ENCODE results near the gene IGSF23.
A peak's percentile ranks its signal among the peaks of the same experiment; 100 is the strongest.

The IGSF23 gene

DNA sequence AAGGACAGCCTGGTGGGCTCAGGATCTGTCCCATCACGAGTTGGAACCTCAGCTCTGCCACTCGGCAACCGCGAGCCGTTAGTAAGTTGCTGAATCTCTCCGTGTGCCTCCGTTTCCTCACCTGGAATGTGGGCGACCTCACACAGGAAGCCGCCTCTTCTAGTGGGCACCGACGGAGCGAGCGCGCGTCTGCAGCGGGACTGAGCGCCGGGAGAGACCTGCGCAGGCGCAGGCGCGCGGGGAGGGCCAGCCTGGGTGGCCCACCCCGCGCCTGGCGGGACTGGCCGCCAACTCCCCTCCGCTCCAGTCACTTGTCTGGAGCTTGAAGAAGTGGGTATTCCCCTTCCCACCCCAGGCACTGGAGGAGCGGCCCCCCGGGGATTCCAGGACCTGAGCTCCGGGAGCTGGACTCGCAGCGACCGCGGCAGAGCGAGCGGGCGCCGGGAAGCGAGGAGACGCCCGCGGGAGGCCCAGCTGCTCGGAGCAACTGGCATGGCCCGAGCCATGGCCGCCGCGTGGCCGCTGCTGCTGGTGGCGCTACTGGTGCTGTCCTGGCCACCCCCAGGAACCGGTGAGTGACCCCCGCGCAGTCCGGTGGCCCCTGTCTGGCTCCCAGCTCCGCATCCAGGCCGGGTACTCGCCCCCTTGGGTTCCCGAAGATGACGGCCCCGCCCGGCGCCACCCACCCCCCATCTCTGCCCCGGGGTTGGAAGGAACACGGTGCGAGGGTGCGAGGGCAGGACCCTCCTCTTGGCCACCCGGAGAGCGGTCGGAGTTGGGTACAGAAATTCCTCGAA, 30.4 kb downstream of the IGSF23 start, which contains the start of gene PVR:
Gene PVR (plus strand): TSS at position 306 of the 797 bp plus-strand sequence. CDS start 187 bp downstream, at position 493.
- peak; percentile 56 for DNase-seq

DNA sequence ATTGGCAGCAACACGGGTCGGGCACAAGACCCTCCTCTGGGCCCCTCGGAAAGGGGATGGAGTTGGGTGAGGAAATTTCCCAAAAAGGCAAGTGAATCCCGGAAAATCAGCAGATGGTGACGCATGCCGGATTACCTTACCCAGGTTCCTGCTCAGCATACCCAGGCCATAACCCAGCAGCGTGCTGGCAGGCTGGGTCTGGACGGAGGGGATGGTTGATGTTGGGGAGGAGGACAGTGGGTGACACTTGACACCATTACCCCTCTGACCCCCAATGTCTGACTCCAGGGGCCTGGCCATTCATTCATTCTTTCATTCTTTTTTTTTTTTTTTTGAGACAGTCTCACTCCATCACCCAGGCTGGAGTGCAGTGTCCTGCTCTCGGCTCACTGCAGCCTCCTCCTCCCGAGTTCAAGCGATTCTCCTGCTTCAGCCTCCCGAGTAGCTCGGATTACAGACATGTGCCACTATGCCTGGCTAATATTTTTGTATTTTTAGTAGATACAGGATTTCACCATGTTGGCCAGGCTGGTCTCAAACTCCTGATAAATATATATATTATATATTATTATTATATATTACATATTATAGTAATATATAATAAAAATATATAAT, 31.1 kb downstream of the IGSF23 start:
- DNase-seq: peak; percentile 6

DNA sequence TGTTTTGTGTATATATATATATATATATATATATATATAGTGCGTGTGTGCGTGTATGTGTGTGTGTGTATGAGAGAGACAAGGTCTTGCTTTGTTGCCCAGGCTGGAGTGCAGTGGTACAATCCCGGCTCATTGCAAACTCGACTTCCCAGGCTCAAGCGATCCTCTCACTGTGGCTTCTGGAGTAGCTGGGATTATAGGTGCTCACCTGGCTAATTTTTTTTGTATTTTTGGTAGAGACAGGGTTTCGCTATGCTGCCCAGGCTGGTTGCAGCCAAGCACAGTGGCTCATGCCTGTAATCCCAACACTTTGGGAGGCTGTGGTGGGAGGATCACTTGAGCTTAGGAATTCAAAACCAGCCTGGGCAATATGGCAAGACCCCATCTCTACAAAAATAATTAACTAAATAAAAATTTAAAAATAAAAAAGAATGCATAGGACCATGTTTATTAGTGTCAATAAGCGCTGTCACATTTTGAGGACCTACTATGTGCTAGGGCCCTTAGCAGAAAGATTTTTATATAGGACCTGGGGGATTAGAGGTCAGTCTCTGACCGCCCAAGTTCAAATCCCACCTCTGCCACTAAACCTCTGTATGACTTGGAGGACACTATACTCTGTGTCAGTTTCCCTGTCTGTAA, 32.2 kb downstream of the IGSF23 start:
- DNase-seq: no peak

DNA sequence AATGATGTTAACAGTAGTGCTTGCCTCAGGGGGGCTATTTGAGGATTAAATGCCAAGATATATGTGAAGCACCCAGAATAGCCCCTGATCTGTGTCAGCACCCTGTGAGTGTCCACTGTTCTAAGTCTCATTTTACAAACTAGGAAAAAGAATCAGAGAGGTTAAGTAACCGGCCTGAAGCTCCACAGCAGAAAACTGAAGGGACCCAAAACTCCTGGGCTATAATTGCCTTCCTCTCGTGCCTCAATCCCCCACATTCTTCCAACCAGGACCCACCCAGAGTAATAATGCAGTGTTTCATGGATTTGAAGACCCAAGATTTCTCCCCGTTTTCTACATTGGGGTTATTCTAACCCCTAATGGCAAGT, 32.7 kb downstream of the IGSF23 start:
- no peak for DNase-seq

DNA sequence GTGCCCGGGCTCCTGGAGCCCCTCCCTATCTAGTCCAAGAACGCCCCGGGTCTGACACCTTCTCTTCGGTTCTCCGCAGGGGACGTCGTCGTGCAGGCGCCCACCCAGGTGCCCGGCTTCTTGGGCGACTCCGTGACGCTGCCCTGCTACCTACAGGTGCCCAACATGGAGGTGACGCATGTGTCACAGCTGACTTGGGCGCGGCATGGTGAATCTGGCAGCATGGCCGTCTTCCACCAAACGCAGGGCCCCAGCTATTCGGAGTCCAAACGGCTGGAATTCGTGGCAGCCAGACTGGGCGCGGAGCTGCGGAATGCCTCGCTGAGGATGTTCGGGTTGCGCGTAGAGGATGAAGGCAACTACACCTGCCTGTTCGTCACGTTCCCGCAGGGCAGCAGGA, 33.8 kb downstream of the IGSF23 start:
- no peak for DNase-seq

DNA sequence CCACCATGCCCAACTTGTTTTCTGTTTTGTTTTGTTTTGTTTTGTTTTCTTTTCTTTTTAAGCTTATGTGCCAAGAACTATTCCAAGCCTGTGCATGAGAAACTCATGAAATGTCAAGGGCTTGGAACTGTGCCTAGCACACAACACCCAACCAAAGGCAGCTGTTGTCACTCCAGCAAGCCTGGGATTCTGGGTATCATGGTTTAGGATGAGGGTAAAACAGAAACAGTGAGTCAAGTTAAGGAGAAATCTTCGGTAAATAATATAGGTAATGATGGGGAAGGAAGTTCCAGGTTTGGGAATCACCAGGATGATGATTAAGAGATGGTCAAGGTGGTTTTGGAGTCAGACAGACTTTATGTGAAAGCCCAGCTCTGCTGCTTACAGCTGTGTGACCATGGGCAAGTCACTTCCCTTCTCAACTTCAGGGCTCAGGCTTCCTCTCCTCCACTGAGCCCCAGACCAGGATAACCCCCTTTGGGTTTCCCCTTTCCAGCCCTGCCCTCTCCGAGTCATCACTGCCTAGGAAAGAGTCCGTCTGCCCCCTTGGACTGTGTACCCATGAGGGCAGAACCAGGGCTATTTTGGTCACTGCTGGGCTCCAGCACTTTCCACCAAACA, 35.4 kb downstream of the IGSF23 start:
- DNase-seq: no peak

DNA sequence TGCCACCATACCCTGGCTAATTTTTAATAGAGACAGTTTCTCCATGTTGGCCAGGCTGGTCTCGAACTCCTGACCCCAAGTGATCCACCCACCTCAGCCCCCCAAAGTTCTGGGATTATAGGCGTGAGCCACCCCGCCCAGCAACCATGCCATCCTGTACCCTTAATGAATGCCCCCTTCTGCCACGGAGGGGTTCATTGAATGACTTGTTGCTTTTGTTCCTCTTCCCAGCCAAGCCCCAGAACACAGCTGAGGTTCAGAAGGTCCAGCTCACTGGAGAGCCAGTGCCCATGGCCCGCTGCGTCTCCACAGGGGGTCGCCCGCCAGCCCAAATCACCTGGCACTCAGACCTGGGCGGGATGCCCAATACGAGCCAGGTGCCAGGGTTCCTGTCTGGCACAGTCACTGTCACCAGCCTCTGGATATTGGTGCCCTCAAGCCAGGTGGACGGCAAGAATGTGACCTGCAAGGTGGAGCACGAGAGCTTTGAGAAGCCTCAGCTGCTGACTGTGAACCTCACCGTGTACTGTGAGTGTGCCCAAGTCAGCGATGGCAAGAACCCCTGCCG, 36.3 kb downstream of the IGSF23 start:
- DNase-seq: no peak

DNA sequence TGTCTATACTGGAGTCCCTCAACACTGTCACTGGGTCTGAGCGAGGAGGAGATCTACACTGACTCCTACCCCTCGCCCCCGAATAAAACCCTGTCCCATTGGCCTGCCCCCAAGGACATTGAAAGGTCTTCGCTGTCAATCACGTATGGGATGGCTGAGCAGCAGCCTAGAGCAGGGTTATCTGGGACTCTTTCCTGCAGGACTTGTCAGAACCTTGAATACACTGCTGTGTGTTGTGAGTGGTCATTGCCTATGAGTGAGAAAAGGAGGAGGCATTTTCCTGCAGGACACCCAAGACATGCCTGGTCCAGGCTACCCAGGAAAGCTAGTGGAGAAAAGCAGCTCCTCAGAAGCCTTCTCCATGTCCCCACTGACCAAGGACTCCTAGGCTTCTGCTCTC, 40.0 kb downstream of the IGSF23 start:
- no peak for DNase-seq

DNA sequence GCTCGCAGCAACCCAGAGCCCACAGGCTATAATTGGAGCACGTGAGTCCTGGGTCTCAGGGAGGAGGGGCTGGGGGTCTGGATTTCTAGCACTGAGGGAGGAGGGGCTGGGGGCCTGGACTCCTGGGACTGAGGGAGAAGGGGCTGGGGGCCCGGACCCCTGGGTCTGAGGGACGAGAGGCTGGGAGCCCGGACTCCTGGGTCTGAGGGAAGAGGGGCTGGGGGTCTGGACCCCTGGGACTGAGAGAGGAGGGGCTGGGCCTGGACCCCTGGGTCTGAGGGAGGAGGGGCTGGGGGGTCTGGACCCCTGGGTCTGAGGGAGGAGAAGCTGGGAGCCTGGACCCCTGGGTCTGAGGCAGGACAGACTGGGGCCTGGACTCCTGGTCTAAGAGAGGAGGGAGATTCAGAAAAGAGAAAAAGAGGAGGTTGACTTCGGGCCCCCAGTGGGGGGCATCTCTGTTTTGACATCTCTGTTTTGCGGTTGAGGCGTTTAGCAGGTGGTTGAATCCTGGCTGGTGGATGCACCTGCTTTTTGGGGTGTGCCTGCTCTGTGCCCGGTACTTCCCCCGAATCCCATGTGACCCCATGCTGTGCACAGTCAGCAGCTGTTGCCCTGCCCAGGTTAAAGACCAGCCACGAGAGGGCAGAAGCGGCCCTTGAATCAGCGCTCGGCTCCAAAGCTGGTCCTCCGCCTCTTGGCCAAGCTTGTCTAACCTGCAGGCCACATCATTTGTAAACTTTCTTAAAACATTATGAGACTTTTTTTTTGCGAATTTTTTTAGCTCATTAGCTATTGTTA, 40.8 kb downstream of the IGSF23 start:
- DNase-seq: no peak

DNA sequence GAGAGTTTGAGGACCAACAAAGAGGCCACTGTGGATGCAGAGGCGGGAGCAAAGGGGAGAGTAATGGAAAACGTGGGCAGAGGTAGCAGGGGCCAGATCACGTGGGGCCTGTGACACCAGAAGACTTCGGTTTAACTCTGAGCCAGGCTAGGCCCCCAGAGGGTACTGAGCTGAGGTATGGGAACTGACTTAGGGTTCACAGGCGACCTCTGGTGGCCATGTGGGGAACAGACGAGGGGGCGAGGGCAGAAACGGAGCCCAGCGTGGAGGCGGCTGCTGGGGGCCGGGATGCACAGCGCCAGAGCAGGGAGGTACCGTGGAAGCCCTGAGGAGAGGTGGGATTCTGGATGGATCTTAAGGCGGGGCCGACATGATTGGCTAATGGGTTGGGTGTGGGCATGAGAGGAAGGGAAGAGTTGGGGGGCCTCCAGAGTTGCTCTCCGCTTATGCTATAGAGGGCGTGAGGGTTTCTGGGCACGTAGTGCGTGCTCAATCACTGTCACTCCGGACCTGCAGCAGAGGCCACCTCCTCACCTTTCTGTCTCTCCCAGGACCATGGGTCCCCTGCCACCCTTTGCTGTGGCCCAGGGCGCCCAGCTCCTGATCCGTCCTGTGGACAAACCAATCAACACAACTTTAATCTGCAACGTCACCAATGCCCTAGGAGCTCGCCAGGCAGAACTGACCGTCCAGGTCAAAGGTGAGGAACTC, 44.0 kb downstream of the IGSF23 start:
- DNase-seq: no peak

DNA sequence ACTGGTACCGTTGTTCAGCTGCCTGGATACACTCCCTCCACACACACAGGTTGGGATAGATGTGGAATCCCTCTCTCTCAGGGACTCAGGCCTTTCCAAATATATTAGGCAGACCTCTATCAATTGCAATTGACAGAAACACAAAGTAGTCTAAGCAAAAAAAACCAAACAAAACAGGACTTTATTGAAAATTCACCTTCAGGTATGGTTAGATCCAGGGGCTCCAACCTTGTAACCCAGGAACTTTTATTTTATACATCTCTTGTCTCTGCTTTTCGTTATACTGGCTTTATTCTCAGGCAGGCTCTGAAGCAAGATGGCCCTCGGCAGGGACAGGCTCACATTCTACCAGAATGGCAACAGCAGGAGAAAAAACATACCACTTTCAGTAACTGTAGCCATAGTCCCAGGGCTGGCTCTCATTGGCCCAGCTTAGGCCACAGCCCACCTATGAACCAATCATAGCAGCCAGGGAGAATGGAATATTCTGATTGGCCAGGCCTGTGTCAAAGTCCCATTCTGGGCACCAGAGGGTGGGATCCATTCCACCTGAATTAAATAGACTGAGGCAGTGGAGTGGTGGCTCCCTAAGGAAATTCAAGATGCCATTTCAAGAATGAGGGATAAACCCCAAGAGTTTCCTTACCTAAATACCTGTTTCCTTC, 44.8 kb downstream of the IGSF23 start:
- DNase-seq: no peak

DNA sequence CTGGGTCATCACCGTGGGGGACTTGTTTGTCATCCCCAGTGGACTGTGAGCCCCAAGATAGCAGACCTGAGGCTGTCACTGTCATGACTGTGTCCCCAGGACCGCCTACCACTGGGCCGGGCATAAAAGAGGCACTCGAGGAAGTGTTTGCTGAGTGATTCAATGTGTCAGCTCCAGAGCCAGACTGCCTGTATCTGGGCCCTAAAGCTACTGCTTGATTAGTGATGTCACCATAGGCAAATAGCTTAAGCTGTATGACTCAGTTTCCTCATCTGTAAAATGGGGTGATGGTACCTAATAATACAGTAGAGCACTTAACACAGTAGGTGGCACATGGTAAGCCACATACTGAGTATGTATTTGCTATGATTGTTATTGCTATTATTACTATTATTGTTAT, 46.7 kb downstream of the IGSF23 start:
- DNase-seq: no peak

DNA sequence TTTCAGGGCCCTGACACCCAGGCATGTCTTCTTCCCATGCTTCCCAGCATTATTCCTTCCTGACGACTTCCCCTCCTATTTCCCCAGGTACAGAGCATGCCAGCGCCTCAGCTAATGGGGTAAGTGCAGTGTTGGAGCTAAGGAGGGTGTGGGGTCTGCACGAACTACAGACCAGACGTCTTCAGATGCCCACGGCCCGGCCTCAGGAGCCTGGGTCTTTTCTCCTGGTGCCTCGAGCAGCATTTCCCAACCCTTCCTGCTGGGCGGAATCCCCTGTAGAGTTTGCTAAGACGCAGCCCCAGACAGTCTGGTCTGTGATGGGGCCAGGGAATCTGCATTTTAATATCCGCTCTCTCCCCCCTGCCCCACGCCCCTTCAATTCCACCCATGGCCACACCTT, 47.8 kb downstream of the IGSF23 start:
- DNase-seq: no peak

DNA sequence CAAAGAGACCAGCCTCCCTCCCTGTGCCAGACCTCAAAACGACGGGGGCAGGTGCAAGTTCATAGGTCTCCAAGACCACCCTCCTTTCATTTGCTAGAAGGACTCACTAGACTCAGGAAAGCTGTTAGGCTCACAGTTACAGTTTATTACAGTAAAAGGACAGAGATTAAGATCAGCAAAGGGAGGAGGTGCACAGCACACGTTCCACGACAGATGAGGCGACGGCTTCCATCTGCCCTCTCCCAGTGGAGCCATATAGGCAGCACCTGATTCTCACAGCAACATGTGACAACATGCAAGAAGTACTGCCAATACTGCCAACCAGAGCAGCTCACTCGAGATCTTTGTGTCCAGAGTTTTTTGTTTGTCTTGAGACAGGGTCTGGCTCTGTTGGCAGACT, 48.5 kb downstream of the IGSF23 start:
- DNase-seq: no peak

DNA sequence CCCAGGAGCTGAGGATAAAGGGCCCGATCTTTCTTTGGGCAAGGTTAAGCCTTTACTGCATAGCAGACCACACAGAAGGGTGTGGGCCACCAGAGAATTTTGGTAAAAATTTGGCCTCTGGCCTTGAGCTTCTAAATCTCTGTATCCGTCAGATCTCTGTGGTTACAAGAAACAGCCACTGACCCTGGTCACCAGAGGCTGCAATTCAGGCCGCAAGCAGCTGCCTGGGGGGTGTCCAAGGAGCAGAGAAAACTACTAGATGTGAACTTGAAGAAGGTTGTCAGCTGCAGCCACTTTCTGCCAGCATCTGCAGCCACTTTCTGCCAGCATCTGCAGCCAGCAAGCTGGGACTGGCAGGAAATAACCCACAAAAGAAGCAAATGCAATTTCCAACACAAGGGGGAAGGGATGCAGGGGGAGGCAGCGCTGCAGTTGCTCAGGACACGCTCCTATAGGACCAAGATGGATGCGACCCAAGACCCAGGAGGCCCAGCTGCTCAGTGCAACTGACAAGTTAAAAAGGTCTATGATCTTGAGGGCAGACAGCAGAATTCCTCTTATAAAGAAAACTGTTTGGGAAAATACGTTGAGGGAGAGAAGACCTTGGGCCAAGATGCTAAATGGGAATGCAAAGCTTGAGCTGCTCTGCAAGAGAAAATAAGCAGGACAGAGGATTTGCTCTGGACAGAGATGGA, 49.5 kb downstream of the IGSF23 start:
- no peak for DNase-seq

DNA sequence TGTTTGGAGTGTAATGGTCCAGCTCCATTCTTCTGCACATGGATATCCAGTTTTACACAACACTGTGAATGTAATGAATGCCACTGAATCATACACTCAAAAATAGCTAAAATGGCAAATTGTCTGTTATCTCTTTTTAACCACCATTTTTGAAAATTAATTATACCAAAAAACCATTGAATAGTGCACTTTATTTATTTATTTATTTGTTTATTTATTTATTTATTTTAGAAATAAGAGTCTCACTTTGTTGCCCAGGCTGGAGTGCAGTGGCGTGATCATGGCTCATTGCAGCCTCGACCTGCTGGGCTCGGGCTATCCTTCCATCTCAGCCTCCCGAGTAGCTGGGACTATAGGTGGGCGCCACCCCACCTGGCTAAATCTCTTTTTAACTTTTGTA, 50.6 kb downstream of the IGSF23 start:
- no peak for DNase-seq

DNA sequence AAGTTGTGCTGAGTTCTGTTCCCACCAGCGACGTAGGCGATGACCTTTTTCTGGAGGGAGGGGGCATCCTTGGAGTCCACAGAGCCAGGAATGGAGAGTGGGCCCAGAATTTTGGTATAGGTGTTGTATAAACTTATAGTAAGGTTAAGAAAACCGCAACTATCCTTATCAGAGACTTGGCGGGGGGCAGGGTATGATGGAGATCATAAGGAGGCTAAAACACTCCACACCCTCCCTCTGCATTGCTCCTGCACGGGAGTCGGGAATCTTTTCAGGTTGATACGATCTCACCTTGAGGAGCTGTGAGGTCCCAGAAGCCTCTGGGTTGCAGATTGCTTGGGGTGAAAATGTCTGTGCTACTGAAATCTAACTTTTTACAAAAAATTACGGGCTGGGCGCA, 51.6 kb downstream of the IGSF23 start:
- no peak for DNase-seq

DNA sequence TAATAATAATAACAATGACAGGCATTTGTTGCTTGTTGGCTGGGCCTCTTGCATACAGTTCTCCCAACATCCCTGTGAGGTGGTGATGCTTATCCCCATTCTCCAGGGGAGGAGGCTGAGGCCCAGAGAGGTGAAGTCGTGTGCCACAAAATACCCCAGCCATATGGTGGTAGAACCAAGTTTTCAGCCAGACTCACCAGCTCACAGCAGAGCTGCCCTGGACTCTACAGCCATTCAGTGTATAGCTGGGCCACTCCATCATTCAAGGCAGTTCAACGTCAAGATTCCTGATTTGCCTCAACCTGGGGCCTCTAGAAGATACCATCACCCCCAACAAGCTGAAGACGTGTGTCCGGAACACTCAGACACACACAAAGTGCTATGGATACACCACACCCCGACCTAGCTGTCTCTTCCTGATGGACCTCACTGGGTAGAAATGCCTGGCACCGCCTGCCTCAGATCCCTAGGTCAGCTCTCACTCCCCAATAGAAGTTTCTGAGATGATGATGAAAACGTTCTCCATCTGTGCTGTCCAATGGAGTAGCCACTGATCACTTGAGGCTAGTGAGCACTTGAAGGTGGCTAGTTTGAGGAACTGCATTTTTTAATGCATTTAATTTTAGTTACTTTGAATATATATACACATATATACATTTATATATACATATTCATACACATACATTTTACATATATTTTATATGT, 53.6 kb downstream of the IGSF23 start:
- no peak for DNase-seq

DNA sequence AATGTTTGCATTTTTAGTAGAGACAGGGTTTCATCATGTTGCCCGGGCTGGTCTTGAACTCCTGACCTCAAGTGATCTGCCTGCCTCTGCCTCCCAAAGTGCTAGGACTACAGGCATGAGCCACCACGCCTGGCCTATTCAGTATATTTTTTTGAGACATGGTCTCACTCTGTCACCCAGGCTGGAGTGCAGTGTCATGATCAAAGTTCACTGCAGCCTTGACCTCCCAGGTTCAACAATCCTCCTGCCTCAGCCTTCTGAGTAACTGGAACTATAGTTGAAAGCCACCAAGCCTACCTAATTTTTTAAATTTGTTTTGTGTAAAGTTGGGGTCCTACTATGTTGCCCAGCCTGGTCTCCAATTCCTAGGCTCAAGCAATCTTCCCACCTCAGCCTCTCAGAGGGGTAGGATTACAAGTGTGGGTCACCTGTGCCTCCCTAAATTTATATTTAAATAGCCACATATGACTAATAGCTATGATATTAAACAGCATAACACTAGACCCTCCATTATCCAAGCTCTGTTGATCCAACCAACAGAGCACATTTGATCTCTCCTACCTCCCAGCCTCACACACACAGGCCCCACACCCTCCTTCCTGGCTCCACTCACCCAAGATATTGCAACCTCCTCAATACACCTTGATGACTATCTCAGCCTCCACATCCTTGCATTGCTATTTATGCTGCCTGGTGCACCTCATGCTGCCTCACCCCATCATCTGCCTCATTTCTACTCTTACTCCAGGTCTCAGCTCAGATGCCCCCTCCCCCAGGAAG, 55.8 kb downstream of the IGSF23 start:
- DNase-seq: no peak

Measured in NCI-H446 treated with DMSO at 0.1 percent for 48 hours (cell line).